ENCODE measurements around the gene SUN1.
"Not testable (repeated sequence)": the region's sequence is repeated elsewhere in the genome, so short reads cannot be mapped to it uniquely, and the experiment has no call there.

Gene SUN1

DNA sequence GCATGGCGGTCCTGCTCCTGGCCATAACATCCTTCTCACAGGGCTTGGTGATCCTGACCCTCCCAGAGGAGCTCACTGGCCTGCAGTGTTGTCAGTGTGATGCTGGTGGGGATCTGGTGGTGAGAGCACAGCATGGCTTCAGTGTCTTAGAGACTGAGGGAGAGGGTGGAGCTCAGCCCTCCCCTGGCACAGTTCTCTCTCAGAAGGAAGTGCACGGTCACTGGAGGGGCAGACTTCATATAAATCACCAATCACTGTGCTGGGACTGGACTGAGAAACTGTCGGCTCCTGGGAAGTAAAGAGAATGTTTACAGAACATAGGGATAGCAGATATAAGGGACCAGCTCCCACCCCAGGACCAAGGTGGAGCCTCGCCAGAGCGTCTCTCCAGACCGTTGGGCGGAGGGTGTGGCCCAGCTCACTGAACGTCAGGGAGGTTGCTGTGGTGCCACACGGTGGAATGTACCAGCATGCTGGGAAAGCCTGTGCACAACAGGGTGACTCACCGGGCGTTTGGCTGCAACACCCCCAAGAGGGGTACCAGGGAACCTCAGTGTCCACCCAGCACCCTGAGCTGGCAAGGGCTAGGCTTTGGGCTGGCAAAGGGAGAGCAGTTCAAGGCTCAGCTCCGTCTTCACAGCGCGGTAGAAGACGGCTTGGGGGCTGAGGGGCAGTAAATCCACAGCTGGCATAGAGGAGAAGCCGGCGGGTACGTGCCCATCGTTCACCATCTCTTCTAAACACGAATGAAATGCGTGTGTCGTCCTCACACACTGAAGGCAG lies 35.3 kb downstream of the SUN1 start:
- Histone ChIP-seq H3K27me3 (replicated peaks; ENCODE audit: control insufficient read depth, insufficient read depth, low read length) (no peaks in the 10 kb centered on the region), H3K4me3 (replicated peaks; ENCODE audit: low read depth, low read length) (no peak overlapping the region), H3K36me3 (ENCODE audit: control insufficient read depth, insufficient read depth, low read length) (peaks cover 26% of the 10 kb centered on the region)
- DNase-seq (ENCODE audit: extremely low read depth, insufficient read length) = no peak
- TF ChIP-seq CTCF (IDR thresholded peaks at IDR 0.05; ENCODE audit: insufficient read depth, low read length, poor library complexity, severe bottlenecking) = no peak

DNA sequence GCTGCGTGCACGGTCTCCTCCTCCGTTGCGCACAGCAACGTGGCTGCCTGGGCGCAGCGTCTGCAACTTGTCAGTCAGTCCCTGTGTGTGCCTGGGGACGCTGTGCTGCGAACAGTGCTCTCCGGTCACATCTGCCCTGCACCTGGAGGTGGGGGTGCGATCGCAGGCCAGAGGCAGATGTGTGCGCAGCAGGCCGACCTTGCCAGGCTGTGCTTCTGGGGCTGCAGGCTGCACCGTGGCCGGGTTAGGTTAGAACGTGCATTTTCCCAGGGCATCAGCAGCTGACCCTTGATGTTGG lies 35.9 kb downstream of the SUN1 start:
- no peak for DNase-seq (ENCODE audit: extremely low read depth, insufficient read length)
- Histone ChIP-seq H3K27me3 (replicated peaks; ENCODE audit: control insufficient read depth, insufficient read depth, low read length) (no peaks in the 10 kb centered on the region), H3K36me3 (ENCODE audit: control insufficient read depth, insufficient read depth, low read length) (peaks cover 26% of the 10 kb centered on the region), H3K4me3 (replicated peaks; ENCODE audit: low read depth, low read length) (no peak overlapping the region)
- no peak for TF ChIP-seq CTCF (IDR thresholded peaks at IDR 0.05; ENCODE audit: insufficient read depth, low read length, poor library complexity, severe bottlenecking)

GRCh38 chr7:869348-869747 lies 37.1 kb downstream of the SUN1 start:
- H3K36me3 ChIP-seq (ENCODE audit: control insufficient read depth, insufficient read depth, low read length) = peaks cover 25% of the 10 kb centered on the region
- no peak for DNase-seq (ENCODE audit: extremely low read depth, insufficient read length)
- no peak overlapping the region for H3K4me3 ChIP-seq (replicated peaks; ENCODE audit: low read depth, low read length)
- H3K27me3 ChIP-seq (replicated peaks; ENCODE audit: control insufficient read depth, insufficient read depth, low read length) = no peaks in the 10 kb centered on the region
- no peak for TF ChIP-seq CTCF (IDR thresholded peaks at IDR 0.05; ENCODE audit: insufficient read depth, low read length, poor library complexity, severe bottlenecking)

GRCh38 chr7:871900-872537 lies 39.7 kb downstream of the SUN1 start:
- peaks cover 20% of the 10 kb centered on the region for H3K36me3 ChIP-seq (ENCODE audit: control insufficient read depth, insufficient read depth, low read length)
- DNase-seq (ENCODE audit: extremely low read depth, insufficient read length) = no peak
- H3K27me3 ChIP-seq (replicated peaks; ENCODE audit: control insufficient read depth, insufficient read depth, low read length) = no peaks in the 10 kb centered on the region
- H3K4me3 ChIP-seq (replicated peaks; ENCODE audit: low read depth, low read length) = no peak overlapping the region
- no peak for TF ChIP-seq CTCF (IDR thresholded peaks at IDR 0.05; ENCODE audit: insufficient read depth, low read length, poor library complexity, severe bottlenecking)

- H3K4me3 ChIP-seq (replicated peaks; ENCODE audit: low read depth, low read length); H3K27me3 ChIP-seq (replicated peaks; ENCODE audit: control insufficient read depth, insufficient read depth, low read length); DNase-seq (ENCODE audit: extremely low read depth, insufficient read length): not testable (repeated sequence)
- H3K36me3 ChIP-seq (ENCODE audit: control insufficient read depth, insufficient read depth, low read length) = peaks cover 14% of the 10 kb centered on the region
These were observed 40.4 kb downstream of the SUN1 start for GRCh38 chr7:872685-873084.

DNA sequence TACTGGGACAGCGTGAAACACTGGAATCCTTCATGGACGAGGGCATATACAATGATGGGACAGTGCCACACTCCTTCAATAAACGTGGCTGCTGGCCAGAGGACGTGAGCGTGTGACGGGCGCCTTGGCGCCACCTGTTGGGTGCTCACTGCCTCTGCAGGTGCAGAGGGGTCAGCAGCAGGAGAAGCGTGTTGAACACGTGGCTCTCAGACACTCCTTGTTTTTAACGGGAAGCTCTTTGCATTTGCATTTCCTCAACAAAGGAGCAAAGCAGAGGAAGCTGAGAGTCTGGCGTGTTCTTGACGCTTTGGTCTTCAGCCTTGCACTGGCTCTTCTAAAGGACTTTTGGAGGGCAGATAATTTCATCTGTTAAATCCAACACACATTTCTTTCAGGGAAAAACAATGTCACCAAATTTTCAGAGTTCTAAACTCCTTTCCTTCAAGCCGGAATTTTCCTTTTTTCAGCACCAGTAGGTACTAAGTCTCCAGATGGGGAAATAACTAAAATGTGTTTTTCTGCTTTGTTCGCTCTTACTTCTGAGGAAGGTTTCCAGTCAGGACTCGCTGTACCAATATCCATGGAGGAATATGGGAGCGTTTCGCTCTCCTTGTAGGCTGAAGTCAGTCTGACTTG lies 41.2 kb downstream of the SUN1 start:
- TF ChIP-seq CTCF (IDR thresholded peaks at IDR 0.05; ENCODE audit: insufficient read depth, low read length, poor library complexity, severe bottlenecking) = peak; percentile 98
- peak; percentile 75 for DNase-seq (ENCODE audit: extremely low read depth, insufficient read length)
- Histone ChIP-seq H3K4me3 (replicated peaks; ENCODE audit: low read depth, low read length) (no peak overlapping the region), H3K36me3 (ENCODE audit: control insufficient read depth, insufficient read depth, low read length) (peaks cover 9% of the 10 kb centered on the region), H3K27me3 (replicated peaks; ENCODE audit: control insufficient read depth, insufficient read depth, low read length) (no peaks in the 10 kb centered on the region)
